Dermis lymphatic vessel endothelial cell (primary cell): ENCODE results near the gene MRPL4. TPM values are rescaled to one million over a fixed set of nuclear protein-coding genes. Genes with fewer than 3 reads are reported as not detected.

ENCODE experiments used
- total RNA-seq: library from RNA; depleted of rRNA; stranded (reverse); fragments of >200 nt; gene quantifications from 2 replicates; pipeline ENCODE4 v1.2.1, GENCODE V29; 2014

MRPL4 gene
- 10.3 and 13.6 TPM in 2 replicates for total RNA-seq

GRCh38 chr19:10251792-10252694, at the start of gene MRPL4:
Gene MRPL4, plus strand, starts transcription at chr19:10252214. Its CDS starts 40 bp downstream, at chr19:10252254.

GRCh38 chr19:10230861-10231611, 21.0 kb upstream of the MRPL4 start, which contains the start of gene S1PR2:
Gene S1PR2, minus strand, starts transcription at chr19:10231331. Its CDS starts 6,426 bp downstream, at chr19:10224905.

DNA sequence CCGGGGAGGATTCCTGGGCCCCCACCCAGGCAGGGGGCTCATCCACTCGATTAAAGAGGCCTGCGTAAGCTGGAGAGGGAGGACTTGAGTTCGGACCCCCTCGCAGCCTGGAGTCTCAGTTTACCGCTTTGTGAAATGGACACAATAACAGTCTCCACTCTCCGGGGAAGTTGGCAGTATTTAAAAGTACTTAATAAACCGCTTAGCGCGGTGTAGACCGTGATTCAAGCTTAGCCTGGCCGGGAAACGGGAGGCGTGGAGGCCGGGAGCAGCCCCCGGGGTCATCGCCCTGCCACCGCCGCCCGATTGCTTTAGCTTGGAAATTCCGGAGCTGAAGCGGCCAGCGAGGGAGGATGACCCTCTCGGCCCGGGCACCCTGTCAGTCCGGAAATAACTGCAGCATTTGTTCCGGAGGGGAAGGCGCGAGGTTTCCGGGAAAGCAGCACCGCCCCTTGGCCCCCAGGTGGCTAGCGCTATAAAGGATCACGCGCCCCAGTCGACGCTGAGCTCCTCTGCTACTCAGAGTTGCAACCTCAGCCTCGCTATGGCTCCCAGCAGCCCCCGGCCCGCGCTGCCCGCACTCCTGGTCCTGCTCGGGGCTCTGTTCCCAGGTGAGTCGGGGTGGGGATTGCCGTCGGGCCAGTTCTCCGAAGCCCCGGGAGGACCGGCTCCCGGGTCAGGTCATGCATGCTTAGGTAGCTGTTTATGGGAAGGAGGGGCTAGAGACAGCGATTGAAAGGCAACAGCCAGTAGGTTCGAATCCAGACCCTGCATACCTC, 18.8 kb downstream of the MRPL4 start, which contains the start of gene ICAM1:
Gene ICAM1, plus strand, starts transcription at position 505 of the 779 bp plus-strand sequence. Its CDS starts 40 bp downstream, at position 545.

DNA sequence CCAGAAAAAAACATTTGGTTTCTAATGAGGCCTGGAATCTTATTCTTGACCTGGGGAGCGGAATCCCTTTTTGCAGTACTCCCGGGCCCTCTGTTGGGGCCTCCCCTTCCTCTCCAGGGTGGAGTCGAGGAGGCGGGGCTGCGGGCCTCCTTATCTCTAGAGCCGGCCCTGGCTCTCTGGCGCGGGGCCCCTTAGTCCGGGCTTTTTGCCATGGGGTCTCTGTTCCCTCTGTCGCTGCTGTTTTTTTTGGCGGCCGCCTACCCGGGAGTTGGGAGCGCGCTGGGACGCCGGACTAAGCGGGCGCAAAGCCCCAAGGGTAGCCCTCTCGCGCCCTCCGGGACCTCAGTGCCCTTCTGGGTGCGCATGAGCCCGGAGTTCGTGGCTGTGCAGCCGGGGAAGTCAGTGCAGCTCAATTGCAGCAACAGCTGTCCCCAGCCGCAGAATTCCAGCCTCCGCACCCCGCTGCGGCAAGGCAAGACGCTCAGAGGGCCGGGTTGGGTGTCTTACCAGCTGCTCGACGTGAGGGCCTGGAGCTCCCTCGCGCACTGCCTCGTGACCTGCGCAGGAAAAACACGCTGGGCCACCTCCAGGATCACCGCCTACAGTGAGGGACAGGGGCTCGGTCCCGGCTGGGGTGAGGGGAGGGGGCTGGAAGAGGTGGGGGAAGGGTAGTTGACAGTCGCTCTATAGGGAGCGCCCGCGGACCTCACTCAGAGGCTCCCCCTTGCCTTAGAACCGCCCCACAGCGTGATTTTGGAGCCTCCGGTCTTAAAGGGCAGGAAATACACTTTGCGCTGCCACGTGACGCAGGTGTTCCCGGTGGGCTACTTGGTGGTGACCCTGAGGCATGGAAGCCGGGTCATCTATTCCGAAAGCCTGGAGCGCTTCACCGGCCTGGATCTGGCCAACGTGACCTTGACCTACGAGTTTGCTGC, 35.1 kb downstream of the MRPL4 start, which contains the start of gene ICAM4:
Gene ICAM4, plus strand, starts transcription at position 153 of the 935 bp plus-strand sequence. Its CDS starts 58 bp downstream, at position 211.

DNA sequence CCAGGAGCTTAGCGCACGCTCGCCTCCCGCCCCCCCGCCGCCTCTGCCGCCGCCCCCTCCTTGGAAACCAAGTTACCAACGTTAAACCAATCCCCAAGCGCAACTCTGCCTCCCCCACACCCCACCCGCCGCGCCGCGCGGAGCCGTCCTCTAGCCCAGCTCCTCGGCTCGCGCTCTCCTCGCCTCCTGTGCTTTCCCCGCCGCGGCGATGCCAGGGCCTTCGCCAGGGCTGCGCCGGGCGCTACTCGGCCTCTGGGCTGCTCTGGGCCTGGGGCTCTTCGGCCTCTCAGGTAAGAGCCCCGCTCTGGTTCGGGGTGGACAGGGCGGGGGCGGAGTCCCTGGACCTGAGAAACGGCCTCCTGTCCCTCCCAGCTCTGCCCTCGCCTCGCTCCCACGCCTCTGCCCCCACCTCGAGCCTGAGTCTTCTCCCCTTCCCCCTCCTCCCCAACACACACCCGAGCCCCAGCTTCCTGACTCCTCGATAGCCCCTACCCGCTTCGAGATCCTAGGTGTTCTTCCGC, 37.9 kb downstream of the MRPL4 start, which contains the start of gene ICAM5:
Gene ICAM5, plus strand, starts transcription at position 117 of the 521 bp plus-strand sequence. Its CDS starts 92 bp downstream, at position 209.

GRCh38 chr19:10309423-10309822, 57.4 kb downstream of the MRPL4 start, which contains the start of gene ZGLP1:
Gene ZGLP1, minus strand, starts transcription at chr19:10309815.

Other genes with a start within 250 kb of the MRPL4 start
- gene COL5A3, start 241.7 kb upstream of the MRPL4 start, total RNA-seq, result 0.26 and 2.6 TPM in 2 replicates
- gene RDH8, start 238.7 kb upstream of the MRPL4 start, total RNA-seq, result not detected in 2 replicates
- 17.7 and 24.2 TPM in 2 replicates for gene SHFL, start 165.9 kb upstream of the MRPL4 start, total RNA-seq
- gene ANGPTL6, start 149.5 kb upstream of the MRPL4 start, total RNA-seq, result 0.22 and 0.26 TPM in 2 replicates
- 15.6 and 22.8 TPM in 2 replicates for gene PPAN, start 145.9 kb upstream of the MRPL4 start, total RNA-seq
- 1.5 and 2.7 TPM in 2 replicates for gene P2RY11, start 140.5 kb upstream of the MRPL4 start, total RNA-seq
- 296 and 323 TPM in 2 replicates for gene EIF3G, start 132.3 kb upstream of the MRPL4 start, total RNA-seq
- gene DNMT1, start 57.3 kb upstream of the MRPL4 start, total RNA-seq, result 12.1 and 14.4 TPM in 2 replicates
- 0.43 and 0.54 TPM in 2 replicates for gene S1PR2, start 20.9 kb upstream of the MRPL4 start, total RNA-seq
- 2.1 and 4.4 TPM in 2 replicates for gene ICAM1, start 18.9 kb downstream of the MRPL4 start, total RNA-seq
- under 0.01 and 0.11 TPM in 2 replicates for gene ICAM4, start 34.7 kb downstream of the MRPL4 start, total RNA-seq
- under 0.01 TPM in 1 of 2 replicates, not detected in the other for gene ICAM5, start 37.7 kb downstream of the MRPL4 start, total RNA-seq
- 0.11 and 0.26 TPM in 2 replicates for gene ZGLP1, start 57.6 kb downstream of the MRPL4 start, total RNA-seq
- gene FDX2, start 63.8 kb downstream of the MRPL4 start, total RNA-seq, result 16.0 and 16.9 TPM in 2 replicates
- 4.8 and 6.1 TPM in 2 replicates for gene RAVER1, start 81.3 kb downstream of the MRPL4 start, total RNA-seq
- gene ICAM3, start 87.4 kb downstream of the MRPL4 start, total RNA-seq, result 8.2 and 8.4 TPM in 2 replicates
- gene TYK2, start 128.4 kb downstream of the MRPL4 start, total RNA-seq, result 55.4 and 56.3 TPM in 2 replicates
- 240 and 243 TPM in 2 replicates for gene CDC37, start 151.3 kb downstream of the MRPL4 start, total RNA-seq
- 1.8 and 2.2 TPM in 2 replicates for gene PDE4A, start 168.3 kb downstream of the MRPL4 start, total RNA-seq